ENCODE data around the gene SEL1L3. TPM values are rescaled to one million over a fixed set of nuclear protein-coding genes. Genes with fewer than 3 reads are reported as not detected.

The SEL1L3 gene
- total and polyA plus RNA-seq, 2 of the 13 experiments (the other 11 are each of a cell fraction or from before 2014, with no cell fraction given): 0.28 to 1.1 TPM

DNA sequence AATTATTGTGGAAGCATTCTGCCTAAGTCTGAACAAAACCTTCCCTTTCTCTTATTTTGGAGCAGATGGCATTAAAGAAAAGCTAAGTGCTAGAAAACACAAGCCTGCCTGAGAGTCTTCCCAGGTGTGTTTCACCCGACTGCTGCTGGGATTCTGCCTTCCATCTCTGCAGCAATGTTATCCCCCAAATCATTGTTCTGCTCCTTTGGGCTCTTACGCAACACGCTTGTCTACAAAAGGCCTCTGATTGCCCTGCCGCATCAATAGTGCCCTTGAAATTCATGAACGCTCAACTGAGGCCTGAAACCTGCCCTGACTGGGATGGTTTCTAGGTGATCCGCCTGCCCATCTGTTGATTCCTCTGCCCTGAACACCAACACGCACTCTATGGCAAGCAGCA, 80.3 kb downstream of the SEL1L3 start:
- FAIRE-seq (no peak), DNase-seq (ENCODE audit: low spot score) (no peak), ATAC-seq (no peak)
- no TSS peak for BruUV-seq (replicated peaks)
- Histone ChIP-seq H3K9me3 (ENCODE audit: low read length) (no peaks in the 10 kb centered on the region), H3K27ac (ENCODE audit: extremely low read length, insufficient read depth, low read length) (no peak overlapping the region), H3K36me3 (replicated peaks in 1 of 2; ENCODE audit: control insufficient read depth in 1 of 2, insufficient read depth in 2 of 2, low read length in 2 of 2) (no peaks in the 10 kb centered on the region), H3K9ac (ENCODE audit: insufficient read depth, low read depth, low read length) (no peak overlapping the region), H4K20me1 (ENCODE audit: insufficient read depth, low read length) (no peaks in the 10 kb centered on the region), H3K4me2 (ENCODE audit: low read depth, low read length) (no peak overlapping the region), H2AFZ (ENCODE audit: low read length) (no peak overlapping the region), H3K27me3 (ENCODE audit: control insufficient read depth in 1 of 2, insufficient read depth in 2 of 2, low read length in 2 of 2) (no peaks in the 10 kb centered on the region), H3K79me2 (ENCODE audit: insufficient read depth, low read length) (no peaks in the 10 kb centered on the region), H3K4me1 (ENCODE audit: insufficient read depth, low read length) (no peaks in the 10 kb centered on the region), H3K4me3 (replicated peaks in 1 of 3; ENCODE audit: insufficient read depth in 1 of 3, low read depth in 2 of 3, low read length in 3 of 3) (no peak overlapping the region)
- TF ChIP-seq HOXA9 (CRISPR knock-in tag; IDR thresholded peaks at IDR 0.05; ENCODE audit: borderline replicate concordance) (no peak), POLR2G (IDR thresholded peaks at IDR 0.05; ENCODE audit: low read depth, low read length) (no peak), PHF21A (CRISPR knock-in tag; IDR thresholded peaks at IDR 0.05) (no peak), GATAD1 (CRISPR knock-in tag; IDR thresholded peaks at IDR 0.05) (no peak), CHCHD3 (CRISPR knock-in tag; IDR thresholded peaks at IDR 0.05) (no peak), SP1 (IDR thresholded peaks at IDR 0.05) (no peak), SP1 (CRISPR knock-in tag; IDR thresholded peaks at IDR 0.05) (no peak)
- TF ChIP-seq, protein P1, sequence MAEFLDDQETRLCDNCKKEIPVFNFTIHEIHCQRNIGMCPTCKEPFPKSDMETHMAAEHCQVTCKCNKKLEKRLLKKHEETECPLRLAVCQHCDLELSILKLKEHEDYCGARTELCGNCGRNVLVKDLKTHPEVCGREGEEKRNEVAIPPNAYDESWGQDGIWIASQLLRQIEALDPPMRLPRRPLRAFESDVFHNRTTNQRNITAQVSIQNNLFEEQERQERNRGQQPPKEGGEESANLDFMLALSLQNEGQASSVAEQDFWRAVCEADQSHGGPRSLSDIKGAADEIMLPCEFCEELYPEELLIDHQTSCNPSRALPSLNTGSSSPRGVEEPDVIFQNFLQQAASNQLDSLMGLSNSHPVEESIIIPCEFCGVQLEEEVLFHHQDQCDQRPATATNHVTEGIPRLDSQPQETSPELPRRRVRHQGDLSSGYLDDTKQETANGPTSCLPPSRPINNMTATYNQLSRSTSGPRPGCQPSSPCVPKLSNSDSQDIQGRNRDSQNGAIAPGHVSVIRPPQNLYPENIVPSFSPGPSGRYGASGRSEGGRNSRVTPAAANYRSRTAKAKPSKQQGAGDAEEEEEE (CRISPR knock-in tag; IDR thresholded peaks at IDR 0.05; ENCODE audit: borderline replicate concordance): no peak
- CTCF ChIA-PET (ENCODE audit: low intra/inter-chr PET ratio, low total read pairs): no interaction called here
- intact Hi-C loops (cut with micrococcal nuclease; ENCODE audit: unreplicated experiment) (no loop called here), in situ Hi-C loops (cut with HindIII; ENCODE audit: extremely low pct_ligation_motif_present, low pct_unique_long_range_greater_than_20kb) (no loop called here)
- POLR2A ChIA-PET: no interaction called here
- WGBS (ENCODE audit: low lambda C conversion rate): 49% methylated on average over 7 of the region's 7 CpGs

DNA sequence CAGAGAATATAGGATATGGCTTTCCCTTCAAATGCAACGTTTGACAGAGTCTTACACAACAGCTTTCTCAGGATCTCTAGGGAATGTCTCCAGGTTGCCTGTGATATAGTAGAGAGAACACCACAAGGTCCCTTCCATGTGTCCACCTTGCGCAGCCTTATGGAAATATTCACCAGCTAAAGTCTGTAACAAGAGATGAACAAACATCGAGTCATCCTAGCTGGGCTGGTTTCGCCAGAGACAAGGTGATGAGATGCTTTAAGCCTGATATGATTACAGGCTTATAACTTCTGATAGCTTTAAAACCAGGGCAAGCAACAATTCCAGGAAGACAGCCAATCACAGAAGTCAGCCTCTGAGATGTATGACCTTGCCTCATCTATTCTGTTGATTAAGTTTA, 83.8 kb downstream of the SEL1L3 start:
- FAIRE-seq: no peak
- intact Hi-C loops (cut with micrococcal nuclease; ENCODE audit: unreplicated experiment): no loop called here
- H4K20me1 ChIP-seq (ENCODE audit: insufficient read depth, low read length): no peaks in the 10 kb centered on the region
- no TSS peak for BruUV-seq (replicated peaks)
- DNase-seq (ENCODE audit: low spot score): no peak
- H3K9ac ChIP-seq (ENCODE audit: insufficient read depth, low read depth, low read length): no peak overlapping the region
- H3K4me3 ChIP-seq (replicated peaks in 1 of 3; ENCODE audit: insufficient read depth in 1 of 3, low read depth in 2 of 3, low read length in 3 of 3): no peak overlapping the region
- H3K79me2 ChIP-seq (ENCODE audit: insufficient read depth, low read length): no peaks in the 10 kb centered on the region
- 43% methylated on average over 4 of the region's 4 CpGs for WGBS (ENCODE audit: low lambda C conversion rate)
- H3K9me3 ChIP-seq (ENCODE audit: low read length): no peaks in the 10 kb centered on the region
- no peaks in the 10 kb centered on the region for H3K27me3 ChIP-seq (ENCODE audit: control insufficient read depth in 1 of 2, insufficient read depth in 2 of 2, low read length in 2 of 2)
- no peak overlapping the region for H3K27ac ChIP-seq (ENCODE audit: extremely low read length, insufficient read depth, low read length)
- in situ Hi-C loops (cut with HindIII; ENCODE audit: extremely low pct_ligation_motif_present, low pct_unique_long_range_greater_than_20kb): no loop called here
- ChIA-PET CTCF (ENCODE audit: low intra/inter-chr PET ratio, low total read pairs) (no interaction called here), POLR2A (no interaction called here)
- no peaks in the 10 kb centered on the region for H3K4me1 ChIP-seq (ENCODE audit: insufficient read depth, low read length)
- H3K36me3 ChIP-seq (replicated peaks in 1 of 2; ENCODE audit: control insufficient read depth in 1 of 2, insufficient read depth in 2 of 2, low read length in 2 of 2): no peaks in the 10 kb centered on the region
- ATAC-seq: no peak
- H2AFZ ChIP-seq (ENCODE audit: low read length): no peak overlapping the region
- H3K4me2 ChIP-seq (ENCODE audit: low read depth, low read length): no peak overlapping the region
- TF ChIP-seq ZFX (CRISPR knock-in tag; IDR thresholded peaks at IDR 0.05; ENCODE audit: low read depth) (no peak), ZNF747 (CRISPR knock-in tag; IDR thresholded peaks at IDR 0.05; ENCODE audit: borderline replicate concordance) (no peak), EP300 (IDR thresholded peaks at IDR 0.05; ENCODE audit: low read depth in 2 of 2, low read length in 2 of 2) (no peak), EP300 (CRISPR knock-in tag; IDR thresholded peaks at IDR 0.05; ENCODE audit: borderline replicate concordance) (no peak), KLF12 (CRISPR knock-in tag; IDR thresholded peaks at IDR 0.05; ENCODE audit: borderline replicate concordance) (no peak), TOPORS (CRISPR knock-in tag; IDR thresholded peaks at IDR 0.05) (no peak), NRL (CRISPR knock-in tag; IDR thresholded peaks at IDR 0.05; ENCODE audit: borderline replicate concordance) (no peak), ZNF549 (CRISPR knock-in tag; IDR thresholded peaks at IDR 0.05) (no peak)
- TF ChIP-seq, protein P2, sequence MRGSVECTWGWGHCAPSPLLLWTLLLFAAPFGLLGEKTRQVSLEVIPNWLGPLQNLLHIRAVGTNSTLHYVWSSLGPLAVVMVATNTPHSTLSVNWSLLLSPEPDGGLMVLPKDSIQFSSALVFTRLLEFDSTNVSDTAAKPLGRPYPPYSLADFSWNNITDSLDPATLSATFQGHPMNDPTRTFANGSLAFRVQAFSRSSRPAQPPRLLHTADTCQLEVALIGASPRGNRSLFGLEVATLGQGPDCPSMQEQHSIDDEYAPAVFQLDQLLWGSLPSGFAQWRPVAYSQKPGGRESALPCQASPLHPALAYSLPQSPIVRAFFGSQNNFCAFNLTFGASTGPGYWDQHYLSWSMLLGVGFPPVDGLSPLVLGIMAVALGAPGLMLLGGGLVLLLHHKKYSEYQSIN (CRISPR knock-in tag; IDR thresholded peaks at IDR 0.05; ENCODE audit: borderline replicate concordance): no peak
- TF ChIP-seq, protein P3, sequence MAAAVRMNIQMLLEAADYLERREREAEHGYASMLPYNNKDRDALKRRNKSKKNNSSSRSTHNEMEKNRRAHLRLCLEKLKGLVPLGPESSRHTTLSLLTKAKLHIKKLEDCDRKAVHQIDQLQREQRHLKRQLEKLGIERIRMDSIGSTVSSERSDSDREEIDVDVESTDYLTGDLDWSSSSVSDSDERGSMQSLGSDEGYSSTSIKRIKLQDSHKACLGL (CRISPR knock-in tag; IDR thresholded peaks at IDR 0.05): no peak

Measured in HepG2 (cell line).